ENCODE data around the gene ATG5.

DNA sequence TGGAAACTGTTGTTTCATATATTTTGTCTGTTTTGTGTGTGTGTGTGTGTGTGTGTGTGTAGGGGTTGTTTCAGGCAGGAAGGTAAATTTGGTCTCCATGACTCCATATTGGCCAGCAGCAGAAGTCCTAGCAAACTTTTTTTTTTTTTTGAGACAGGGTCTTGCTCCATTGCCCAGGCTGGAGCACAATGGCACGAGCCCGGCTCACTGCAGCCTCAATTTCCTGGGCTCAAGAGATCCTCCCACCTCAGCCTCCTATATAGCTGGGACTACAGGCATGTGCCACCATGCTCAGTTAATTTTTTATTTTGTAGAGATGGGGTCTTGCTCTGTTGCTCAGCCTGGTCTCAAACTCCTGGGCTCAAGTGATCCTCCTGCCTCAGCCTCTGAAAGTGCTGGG is 163.7 kb downstream of the ATG5 start:
- TF ChIP-seq, protein P1, sequence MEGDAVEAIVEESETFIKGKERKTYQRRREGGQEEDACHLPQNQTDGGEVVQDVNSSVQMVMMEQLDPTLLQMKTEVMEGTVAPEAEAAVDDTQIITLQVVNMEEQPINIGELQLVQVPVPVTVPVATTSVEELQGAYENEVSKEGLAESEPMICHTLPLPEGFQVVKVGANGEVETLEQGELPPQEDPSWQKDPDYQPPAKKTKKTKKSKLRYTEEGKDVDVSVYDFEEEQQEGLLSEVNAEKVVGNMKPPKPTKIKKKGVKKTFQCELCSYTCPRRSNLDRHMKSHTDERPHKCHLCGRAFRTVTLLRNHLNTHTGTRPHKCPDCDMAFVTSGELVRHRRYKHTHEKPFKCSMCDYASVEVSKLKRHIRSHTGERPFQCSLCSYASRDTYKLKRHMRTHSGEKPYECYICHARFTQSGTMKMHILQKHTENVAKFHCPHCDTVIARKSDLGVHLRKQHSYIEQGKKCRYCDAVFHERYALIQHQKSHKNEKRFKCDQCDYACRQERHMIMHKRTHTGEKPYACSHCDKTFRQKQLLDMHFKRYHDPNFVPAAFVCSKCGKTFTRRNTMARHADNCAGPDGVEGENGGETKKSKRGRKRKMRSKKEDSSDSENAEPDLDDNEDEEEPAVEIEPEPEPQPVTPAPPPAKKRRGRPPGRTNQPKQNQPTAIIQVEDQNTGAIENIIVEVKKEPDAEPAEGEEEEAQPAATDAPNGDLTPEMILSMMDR (IDR thresholded peaks at IDR 0.05; ENCODE audit: poor library complexity, severe bottlenecking), result no peak
- TF ChIP-seq EZH2 (IDR thresholded peaks at IDR 0.05; ENCODE audit: borderline replicate concordance, insufficient read depth, low read length, poor library complexity, severe bottlenecking), result no peak

Measured in neural cell (in vitro differentiated cells).